ACC112 (cell line): Measurements from ENCODE around the gene NR5A1.

Source experiments
- H2AFZ ChIP-seq: fragments of 200-600 bp; sonication (generic); one replicate; pipeline ENCODE4 v1.6.0; 2017; ENCODE audit warnings: antibody characterized with exemption, low read length; ENCODE audit not compliant: unreplicated experiment
- H3K27ac ChIP-seq: fragments of 200-600 bp; sonication (generic); 2 replicates; pipeline ENCODE4 v1.5.1; 2014; ENCODE audit warnings: low read depth, mild to moderate bottlenecking, antibody characterized with exemption, low read length, moderate library complexity
- H3K27me3 ChIP-seq: fragments of 200-600 bp; sonication (generic); 2 replicates; pipeline ENCODE4 v1.6.1; 2014; ENCODE audit warnings: mild to moderate bottlenecking, antibody characterized with exemption, low read length, moderate library complexity, mixed read lengths; ENCODE audit not compliant: insufficient read depth
- H3K36me3 ChIP-seq: fragments of 200-600 bp; sonication (generic); 2 replicates; pipeline ENCODE4 v1.6.1; 2016; ENCODE audit warnings: mild to moderate bottlenecking, antibody characterized with exemption, low read length, moderate library complexity, mixed read lengths; ENCODE audit not compliant: insufficient read depth
- H3K4me1 ChIP-seq: fragments of 200-600 bp; sonication (generic); one replicate; pipeline ENCODE4 v1.6.1; 2016; ENCODE audit warnings: low read length, mixed read lengths; ENCODE audit not compliant: insufficient read depth, unreplicated experiment, control insufficient read depth
- H3K4me3 ChIP-seq: fragments of 200-600 bp; sonication (generic); 2 replicates; pipeline ENCODE4 v1.5.1; 2014; ENCODE audit warnings: mild to moderate bottlenecking, low read depth, low read length
- H3K79me2 ChIP-seq: fragments of 200-600 bp; sonication (generic); one replicate; pipeline ENCODE4 v1.6.0; 2016; ENCODE audit warnings: low read length; ENCODE audit not compliant: control insufficient read depth, unreplicated experiment, insufficient read depth

NR5A1 gene

GRCh38 chr9:124498499-124499146 is 8.6 kb downstream of the NR5A1 start:
- Histone ChIP-seq H3K79me2 (no peaks in the 10 kb centered on the region), H3K4me1 (no peaks in the 10 kb centered on the region), H3K36me3 (no peaks in the 10 kb centered on the region), H2AFZ (no peak overlapping the region), H3K27ac (no peak overlapping the region), H3K27me3 (peaks cover 46% of the 10 kb centered on the region), H3K4me3 (no peak overlapping the region)

- no peaks in the 10 kb centered on the region for H3K79me2 ChIP-seq
- peaks cover 40% of the 10 kb centered on the region for H3K27me3 ChIP-seq
- H3K4me1 ChIP-seq: no peaks in the 10 kb centered on the region
- H3K36me3 ChIP-seq: no peaks in the 10 kb centered on the region
- no peak overlapping the region for H3K27ac ChIP-seq
- no peak overlapping the region for H3K4me3 ChIP-seq
- no peak overlapping the region for H2AFZ ChIP-seq
These were observed 9.2 kb downstream of the NR5A1 start for GRCh38 chr9:124498040-124498439.

GRCh38 chr9:124497441-124497840 is 9.8 kb downstream of the NR5A1 start:
- H3K4me3 ChIP-seq: no peak overlapping the region
- H3K79me2 ChIP-seq: no peaks in the 10 kb centered on the region
- no peaks in the 10 kb centered on the region for H3K4me1 ChIP-seq
- peaks cover 34% of the 10 kb centered on the region for H3K27me3 ChIP-seq
- H2AFZ ChIP-seq: no peak overlapping the region
- no peak overlapping the region for H3K27ac ChIP-seq
- no peaks in the 10 kb centered on the region for H3K36me3 ChIP-seq

GRCh38 chr9:124496463-124496862 is 10.7 kb downstream of the NR5A1 start:
- H3K27me3 ChIP-seq: peaks cover 24% of the 10 kb centered on the region

GRCh38 chr9:124496075-124496449 is 11.1 kb downstream of the NR5A1 start:
- H3K27ac ChIP-seq: no peak overlapping the region
- no peaks in the 10 kb centered on the region for H3K4me1 ChIP-seq
- no peaks in the 10 kb centered on the region for H3K79me2 ChIP-seq
- no peak overlapping the region for H3K4me3 ChIP-seq
- H3K36me3 ChIP-seq: no peaks in the 10 kb centered on the region
- peaks cover 20% of the 10 kb centered on the region for H3K27me3 ChIP-seq
- no peak overlapping the region for H2AFZ ChIP-seq

More at GRCh38 chr9:124496463-124496862, 10.7 kb downstream of the NR5A1 start:
- Histone ChIP-seq H3K27ac (no peak overlapping the region), H3K4me1 (no peaks in the 10 kb centered on the region), H3K4me3 (no peak overlapping the region), H2AFZ (no peak overlapping the region), H3K36me3 (no peaks in the 10 kb centered on the region), H3K79me2 (no peaks in the 10 kb centered on the region)

- no peaks in the 10 kb centered on the region for H3K36me3 ChIP-seq
- H3K79me2 ChIP-seq: no peaks in the 10 kb centered on the region
- no peak overlapping the region for H3K27ac ChIP-seq
- peaks cover 18% of the 10 kb centered on the region for H3K27me3 ChIP-seq
- no peak overlapping the region for H2AFZ ChIP-seq
- H3K4me1 ChIP-seq: no peaks in the 10 kb centered on the region
- no peak overlapping the region for H3K4me3 ChIP-seq
These were observed 11.8 kb downstream of the NR5A1 start for GRCh38 chr9:124495126-124496074.

GRCh38 chr9:124493794-124494479 is 13.3 kb downstream of the NR5A1 start:
- no peaks in the 10 kb centered on the region for H3K4me1 ChIP-seq
- no peak overlapping the region for H2AFZ ChIP-seq
- no peaks in the 10 kb centered on the region for H3K79me2 ChIP-seq
- H3K36me3 ChIP-seq: no peaks in the 10 kb centered on the region
- H3K27me3 ChIP-seq: peaks cover 12% of the 10 kb centered on the region
- H3K4me3 ChIP-seq: no peak overlapping the region
- H3K27ac ChIP-seq: no peak overlapping the region

GRCh38 chr9:124493218-124493617 is 14.0 kb downstream of the NR5A1 start:
- Histone ChIP-seq H3K27me3 (peaks cover 16% of the 10 kb centered on the region), H3K36me3 (no peaks in the 10 kb centered on the region), H3K79me2 (no peaks in the 10 kb centered on the region), H2AFZ (no peak overlapping the region), H3K4me3 (no peak overlapping the region), H3K27ac (no peak overlapping the region), H3K4me1 (no peaks in the 10 kb centered on the region)

GRCh38 chr9:124492818-124493217 is 14.4 kb downstream of the NR5A1 start:
- H3K27me3 ChIP-seq: peaks cover 14% of the 10 kb centered on the region
- H3K4me3 ChIP-seq: no peak overlapping the region
- no peaks in the 10 kb centered on the region for H3K4me1 ChIP-seq
- H2AFZ ChIP-seq: no peak overlapping the region
- no peak overlapping the region for H3K27ac ChIP-seq
- H3K36me3 ChIP-seq: no peaks in the 10 kb centered on the region
- H3K79me2 ChIP-seq: no peaks in the 10 kb centered on the region

GRCh38 chr9:124491049-124491975 is 15.9 kb downstream of the NR5A1 start:
- H3K27me3 ChIP-seq: peaks cover 28% of the 10 kb centered on the region
- H3K4me1 ChIP-seq: no peaks in the 10 kb centered on the region
- H3K36me3 ChIP-seq: no peaks in the 10 kb centered on the region
- no peak overlapping the region for H2AFZ ChIP-seq
- H3K79me2 ChIP-seq: no peaks in the 10 kb centered on the region
- no peak overlapping the region for H3K27ac ChIP-seq
- no peak overlapping the region for H3K4me3 ChIP-seq
